ENCODE results near the gene MCM9. TPM values are rescaled to one million over a fixed set of nuclear protein-coding genes. Genes with fewer than 3 reads are reported as not detected.

MCM9 gene
- total and polyA plus RNA-seq, 11 donors, result 2.1 to 8.5 (median 4.8) TPM

DNA sequence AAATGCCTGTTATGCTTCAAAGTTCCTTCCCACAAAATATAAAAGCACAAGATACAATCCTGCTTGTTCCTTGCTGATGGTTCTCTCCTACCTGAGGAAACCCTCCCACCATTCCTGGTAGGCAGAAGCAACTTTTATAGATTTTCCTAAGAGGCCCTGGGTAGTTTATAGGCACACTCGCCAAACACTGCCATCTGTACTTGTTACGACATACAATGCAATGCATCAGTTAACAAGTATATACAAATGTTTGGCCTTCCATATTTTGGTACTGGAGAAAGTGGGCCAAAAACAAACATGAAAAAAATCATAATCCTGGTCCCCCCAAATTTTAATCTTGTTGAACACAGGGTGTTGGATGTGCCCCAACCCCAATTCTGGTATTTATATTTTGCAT, 16.6 kb downstream of the MCM9 start:
- H3K27me3 ChIP-seq, result no peaks in the 10 kb centered on the region
- H3K36me3 ChIP-seq, result peaks cover 0 to 100% (median 97%) of the 10 kb centered on the region in 9 donors
- no peak for TF ChIP-seq POLR2A (IDR thresholded peaks at IDR 0.05)
- TF ChIP-seq, protein P1, sequence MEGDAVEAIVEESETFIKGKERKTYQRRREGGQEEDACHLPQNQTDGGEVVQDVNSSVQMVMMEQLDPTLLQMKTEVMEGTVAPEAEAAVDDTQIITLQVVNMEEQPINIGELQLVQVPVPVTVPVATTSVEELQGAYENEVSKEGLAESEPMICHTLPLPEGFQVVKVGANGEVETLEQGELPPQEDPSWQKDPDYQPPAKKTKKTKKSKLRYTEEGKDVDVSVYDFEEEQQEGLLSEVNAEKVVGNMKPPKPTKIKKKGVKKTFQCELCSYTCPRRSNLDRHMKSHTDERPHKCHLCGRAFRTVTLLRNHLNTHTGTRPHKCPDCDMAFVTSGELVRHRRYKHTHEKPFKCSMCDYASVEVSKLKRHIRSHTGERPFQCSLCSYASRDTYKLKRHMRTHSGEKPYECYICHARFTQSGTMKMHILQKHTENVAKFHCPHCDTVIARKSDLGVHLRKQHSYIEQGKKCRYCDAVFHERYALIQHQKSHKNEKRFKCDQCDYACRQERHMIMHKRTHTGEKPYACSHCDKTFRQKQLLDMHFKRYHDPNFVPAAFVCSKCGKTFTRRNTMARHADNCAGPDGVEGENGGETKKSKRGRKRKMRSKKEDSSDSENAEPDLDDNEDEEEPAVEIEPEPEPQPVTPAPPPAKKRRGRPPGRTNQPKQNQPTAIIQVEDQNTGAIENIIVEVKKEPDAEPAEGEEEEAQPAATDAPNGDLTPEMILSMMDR (IDR thresholded peaks at IDR 0.05), result no peak
- H3K4me3 ChIP-seq, result no peak overlapping the region
- intact Hi-C loops (cut with DNase I), result no loop called here
- no peak for DNase-seq
- ATAC-seq, result no peak
- 91 to 98% (median 96%) methylated on average over 2 of the region's 2 CpGs for WGBS, 4 donors
- H3K27ac ChIP-seq, result no peak overlapping the region
- H3K4me1 ChIP-seq, result no peaks in the 10 kb centered on the region
- H3K9me3 ChIP-seq, result no peaks in the 10 kb centered on the region

DNA sequence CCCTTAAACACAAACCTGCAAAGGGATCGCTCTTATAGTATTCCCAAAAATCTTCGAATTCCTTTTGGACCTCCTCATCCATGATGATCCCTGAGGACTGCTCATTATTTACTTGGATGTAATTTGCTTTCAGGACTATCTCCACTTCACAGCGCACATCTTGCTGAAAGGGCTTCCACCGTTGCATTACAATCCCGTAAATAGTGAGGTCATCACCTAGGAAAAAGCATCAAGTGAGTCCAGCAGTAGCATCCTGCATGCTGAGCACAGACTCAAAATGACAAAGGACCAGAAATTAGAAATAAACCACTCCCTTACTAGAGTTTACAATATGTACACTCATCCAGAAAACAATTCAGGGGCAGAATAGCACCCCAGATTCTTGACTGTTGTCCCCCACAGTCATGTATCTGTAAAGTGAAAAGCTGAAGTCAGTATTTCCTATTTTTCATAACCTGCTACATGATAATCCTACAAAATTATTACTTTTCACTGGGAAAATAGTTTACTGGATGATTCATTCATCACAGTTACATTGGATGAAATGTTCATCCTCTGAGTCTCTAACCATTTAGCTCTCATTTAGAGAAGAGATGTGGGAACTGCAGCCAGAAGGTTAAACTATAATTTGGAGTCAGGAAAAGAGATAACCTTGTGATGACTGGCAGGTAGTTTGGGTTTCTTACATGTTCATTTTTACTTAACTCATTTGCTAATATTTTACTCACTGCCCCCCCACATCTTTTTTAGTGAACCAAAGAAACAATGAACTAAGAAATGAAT, 17.2 kb downstream of the MCM9 start:
- TF ChIP-seq, protein P1 (IDR thresholded peaks at IDR 0.05), result no peak
- TF ChIP-seq POLR2A (IDR thresholded peaks at IDR 0.05), result no peak
- H3K4me1 ChIP-seq, result no peaks in the 10 kb centered on the region
- peaks cover 0 to 100% (median 97%) of the 10 kb centered on the region in 9 donors for H3K36me3 ChIP-seq
- H3K27ac ChIP-seq, result no peak overlapping the region
- ATAC-seq, result no peak
- intact Hi-C loops (cut with DNase I), result no loop called here
- no peaks in the 10 kb centered on the region for H3K27me3 ChIP-seq
- DNase-seq, result no peak
- H3K9me3 ChIP-seq, result no peaks in the 10 kb centered on the region
- WGBS, 4 donors, result 83 to 92% (median 88%) methylated on average over 5 of the region's 5 CpGs
- no peak overlapping the region for H3K4me3 ChIP-seq

GRCh38 chr6:118914598-118914997, 20.4 kb downstream of the MCM9 start:
- no peak for ATAC-seq
- TF ChIP-seq, protein P1 (IDR thresholded peaks at IDR 0.05), result no peak
- no peak for TF ChIP-seq POLR2A (IDR thresholded peaks at IDR 0.05)
- no peak for DNase-seq
- Histone ChIP-seq H3K4me1 (no peaks in the 10 kb centered on the region), H3K36me3 (peaks cover 0 to 100% (median 97%) of the 10 kb centered on the region in 9 donors), H3K27ac (no peak overlapping the region), H3K4me3 (no peak overlapping the region), H3K9me3 (no peaks in the 10 kb centered on the region), H3K27me3 (no peaks in the 10 kb centered on the region)
- intact Hi-C loops (cut with DNase I), result no loop called here

GRCh38 chr6:118913161-118913560, 21.8 kb downstream of the MCM9 start:
- no peaks in the 10 kb centered on the region for H3K27me3 ChIP-seq
- intact Hi-C loops (cut with DNase I), result no loop called here
- ATAC-seq (no peak), DNase-seq (no peak)
- H3K4me3 ChIP-seq, result no peak overlapping the region
- WGBS, 4 donors, result 84 to 95% (median 87%) methylated on average over 2 of the region's 2 CpGs
- no peaks in the 10 kb centered on the region for H3K9me3 ChIP-seq
- peaks cover 0 to 3% (median 0%) of the 10 kb centered on the region in 12 donors for H3K4me1 ChIP-seq
- TF ChIP-seq POLR2A (IDR thresholded peaks at IDR 0.05), result no peak
- TF ChIP-seq, protein P1 (IDR thresholded peaks at IDR 0.05), result no peak
- H3K27ac ChIP-seq, result no peak overlapping the region
- H3K36me3 ChIP-seq, result peaks cover 0 to 100% (median 98%) of the 10 kb centered on the region in 9 donors

Measured in heart left ventricle (tissue), 16 donors.